GM18909 (cell line): ENCODE data around the gene ARHGEF9.
"Not testable (repeated sequence)": the region's sequence is repeated elsewhere in the genome, so short reads cannot be mapped to it uniquely, and the experiment has no call there.

Experiments used
- ATAC-seq: cut with Tn5 transposase; IDR thresholded peaks from one replicate; pipeline ENCODE4 v1.9.1; 2021; ENCODE audit warnings: mild to moderate bottlenecking; ENCODE audit not compliant: unreplicated experiment, poor library complexity

ARHGEF9 gene

DNA sequence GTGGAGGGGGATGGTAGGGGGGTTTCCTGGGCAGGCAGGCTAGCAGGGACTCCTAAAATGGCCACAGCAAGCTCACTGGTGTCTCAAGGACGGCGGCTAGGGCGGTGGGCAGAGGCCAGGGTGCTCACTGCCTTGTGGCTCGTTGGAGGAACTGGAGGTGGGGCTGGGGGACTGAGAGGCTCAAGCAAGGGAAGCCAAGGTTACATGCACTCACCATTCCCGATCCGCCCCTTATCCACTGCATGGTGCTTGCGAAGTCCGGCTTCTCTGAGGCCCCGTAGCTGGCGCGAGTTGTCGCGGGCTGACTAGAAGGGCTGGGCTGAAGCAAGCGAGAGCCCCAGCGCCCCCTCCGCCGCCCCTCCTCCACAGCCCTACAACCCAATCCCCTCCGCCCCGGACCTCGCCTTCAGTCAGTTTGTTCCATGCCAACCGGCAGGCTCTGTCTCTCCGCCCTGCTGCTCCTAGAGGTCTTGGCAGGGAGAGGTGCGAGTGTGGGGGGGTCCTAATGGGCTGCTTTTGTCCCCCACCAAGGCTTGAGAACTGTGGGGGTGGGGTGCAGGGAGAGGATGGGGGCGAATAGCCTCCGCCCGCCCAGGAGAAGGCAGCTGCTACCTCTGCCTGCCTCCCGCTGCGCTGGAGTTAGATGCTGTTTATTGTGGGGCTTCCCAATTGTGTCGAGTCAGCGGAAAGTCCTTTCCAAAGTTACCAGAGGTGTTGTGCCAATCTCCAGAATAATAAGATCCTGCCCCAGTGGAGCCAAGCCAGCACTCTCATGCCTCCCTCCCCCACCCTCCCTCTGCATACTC, at the start of gene ARHGEF9:
ARHGEF9 (minus strand) TSS at position 313 of the 806 bp plus-strand sequence; CDS start at position 244, 69 bp downstream.
- no peak for ATAC-seq

DNA sequence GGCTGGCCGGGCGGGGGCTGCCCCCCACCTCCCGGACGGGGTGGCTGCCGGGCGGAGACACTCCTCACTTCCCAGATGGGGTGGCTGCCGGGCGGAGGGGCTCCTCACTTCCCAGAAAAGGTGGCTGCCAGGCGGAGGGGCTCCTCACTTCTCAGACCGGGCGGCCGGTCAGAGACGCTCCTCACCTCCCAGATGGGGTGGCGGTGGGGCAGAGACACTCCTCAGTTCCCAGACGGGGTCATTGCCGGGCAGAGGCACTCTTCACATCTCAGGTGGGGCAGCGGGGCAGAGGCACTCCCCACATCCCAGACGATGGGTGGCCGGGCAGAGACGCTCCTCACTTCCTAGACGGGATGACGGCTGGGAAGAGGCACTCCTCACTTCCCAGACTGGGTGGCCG, 40.4 kb upstream of the ARHGEF9 start:
- not testable (repeated sequence) for ATAC-seq

DNA sequence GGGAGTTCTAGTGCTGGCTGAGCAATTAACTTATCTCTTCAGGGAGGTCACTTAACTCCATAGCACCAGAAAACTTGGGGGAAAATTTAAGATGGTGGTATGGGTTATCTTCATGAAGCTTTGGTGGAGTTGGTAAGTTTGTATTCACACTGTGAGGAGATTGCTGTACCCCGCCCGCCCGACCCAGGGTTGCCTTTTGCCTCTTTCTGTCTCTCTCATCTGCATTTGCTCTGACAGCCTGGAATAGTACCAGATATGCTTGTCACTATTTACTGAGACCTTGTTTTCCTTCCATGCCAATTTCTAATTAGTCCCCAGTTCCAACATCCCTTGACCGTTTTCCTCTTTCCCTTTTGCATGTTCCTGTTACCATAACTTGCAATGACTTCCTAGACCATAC, 33.1 kb upstream of the ARHGEF9 start:
- ATAC-seq, result no peak

DNA sequence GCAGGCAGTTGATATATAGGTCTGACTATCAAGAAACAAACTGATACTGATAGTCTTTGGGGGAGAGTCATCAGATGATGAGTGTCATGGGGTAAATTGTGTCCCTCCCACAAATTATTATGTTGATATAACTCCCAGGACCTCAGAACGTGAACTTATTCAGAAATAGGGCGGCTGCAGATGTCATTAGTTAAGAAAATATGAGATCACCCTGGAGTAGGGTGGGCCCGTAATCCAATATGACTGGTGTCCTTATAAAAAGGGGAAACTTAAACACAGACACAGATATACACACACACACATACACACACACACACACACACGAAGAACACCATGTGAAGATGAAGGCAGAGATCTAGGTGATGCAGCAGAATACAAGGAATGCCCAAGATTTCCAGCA, 32.7 kb upstream of the ARHGEF9 start:
- ATAC-seq, result no peak

DNA sequence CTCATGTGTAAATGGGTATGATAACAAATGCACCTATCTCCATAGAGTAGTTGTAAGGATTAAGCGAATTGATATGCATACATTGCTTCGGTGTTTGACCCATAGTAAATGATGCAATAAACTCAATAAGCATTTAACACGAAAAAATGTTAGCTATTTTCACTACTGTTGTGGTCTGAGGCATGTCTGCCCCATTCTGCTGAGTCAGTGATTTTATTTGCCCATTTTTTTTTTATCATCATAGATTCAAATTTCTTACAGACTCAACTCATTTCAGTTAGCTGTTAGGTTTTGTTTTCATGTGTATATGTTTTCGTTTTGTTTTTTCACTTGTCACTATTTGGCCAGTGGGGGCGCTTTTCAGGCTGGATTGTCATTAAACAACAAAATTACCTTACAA, 27.8 kb upstream of the ARHGEF9 start:
- ATAC-seq, result no peak

DNA sequence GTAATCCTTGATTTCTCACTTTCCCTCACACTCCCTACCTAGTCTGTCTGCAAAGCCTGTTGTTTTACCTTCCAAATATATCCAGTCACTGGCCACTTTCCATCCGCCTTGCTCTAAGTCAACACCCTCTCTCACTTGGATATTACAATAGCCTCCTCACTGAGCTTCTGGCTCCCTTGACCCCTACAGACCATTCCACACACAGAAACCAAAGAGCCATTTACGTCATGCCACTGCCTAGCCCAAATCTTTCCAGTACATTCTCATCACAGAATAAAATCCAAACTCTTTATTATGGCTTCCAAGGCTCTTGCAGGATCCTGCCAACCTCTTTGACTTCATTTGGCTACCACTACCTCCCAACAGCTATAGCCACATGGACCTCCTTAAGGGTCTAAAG, 25.7 kb upstream of the ARHGEF9 start:
- ATAC-seq, result no peak

DNA sequence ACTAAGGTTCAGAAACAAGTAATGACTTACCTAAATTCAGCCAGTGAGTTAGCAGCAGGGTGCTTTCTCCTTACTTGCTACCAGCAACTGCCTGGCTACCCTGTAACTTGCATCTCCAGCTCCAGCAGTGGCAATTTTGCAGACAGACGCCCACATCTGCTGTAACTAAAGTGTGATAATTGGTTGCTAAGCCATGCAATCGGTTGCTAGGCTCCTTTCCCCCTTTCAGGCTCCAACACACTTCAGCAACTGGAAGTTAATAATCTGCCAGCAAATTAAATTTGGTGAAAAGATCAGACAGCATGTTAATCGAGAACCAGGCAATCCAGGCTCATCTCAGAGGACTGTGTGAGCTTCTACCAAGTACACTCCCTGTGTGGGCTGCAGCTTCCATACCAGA, 24.2 kb upstream of the ARHGEF9 start:
- no peak for ATAC-seq

DNA sequence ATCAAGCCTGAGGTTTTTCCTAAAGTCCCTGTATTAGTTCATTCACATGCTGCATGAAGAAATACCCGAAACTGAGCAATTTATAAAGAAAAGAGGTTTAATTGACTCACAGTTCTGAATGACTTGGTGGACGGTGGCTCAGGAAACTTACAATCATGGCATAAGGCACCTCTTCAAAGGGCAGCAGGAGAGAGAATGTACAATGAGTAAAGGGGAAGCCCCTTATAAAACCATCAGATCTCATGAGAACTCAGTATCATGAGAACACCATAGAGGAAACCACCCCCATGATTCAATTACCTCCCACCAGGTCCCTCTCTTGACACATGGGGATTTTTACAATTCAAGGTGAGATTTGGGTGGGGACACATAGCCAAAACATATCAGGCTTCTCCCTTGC, 10.4 kb upstream of the ARHGEF9 start:
- ATAC-seq, result not testable (repeated sequence)

DNA sequence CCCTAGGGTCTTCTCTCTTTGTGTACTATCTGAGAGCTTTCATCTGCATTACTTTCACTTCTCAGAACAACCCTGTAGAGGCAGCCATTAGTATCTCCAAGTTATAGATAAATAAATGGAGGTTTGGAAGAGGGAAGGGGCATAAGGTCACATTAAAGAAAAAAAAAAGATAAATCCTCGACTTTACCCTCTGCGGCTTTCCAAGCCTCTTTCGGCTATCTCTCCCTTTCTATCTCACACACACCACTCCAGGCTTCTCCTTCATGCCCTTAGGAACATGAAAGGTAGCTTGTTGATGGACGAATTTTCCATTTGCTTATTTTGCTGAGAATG, 660 bp upstream of the ARHGEF9 start:
- no peak for ATAC-seq

DNA sequence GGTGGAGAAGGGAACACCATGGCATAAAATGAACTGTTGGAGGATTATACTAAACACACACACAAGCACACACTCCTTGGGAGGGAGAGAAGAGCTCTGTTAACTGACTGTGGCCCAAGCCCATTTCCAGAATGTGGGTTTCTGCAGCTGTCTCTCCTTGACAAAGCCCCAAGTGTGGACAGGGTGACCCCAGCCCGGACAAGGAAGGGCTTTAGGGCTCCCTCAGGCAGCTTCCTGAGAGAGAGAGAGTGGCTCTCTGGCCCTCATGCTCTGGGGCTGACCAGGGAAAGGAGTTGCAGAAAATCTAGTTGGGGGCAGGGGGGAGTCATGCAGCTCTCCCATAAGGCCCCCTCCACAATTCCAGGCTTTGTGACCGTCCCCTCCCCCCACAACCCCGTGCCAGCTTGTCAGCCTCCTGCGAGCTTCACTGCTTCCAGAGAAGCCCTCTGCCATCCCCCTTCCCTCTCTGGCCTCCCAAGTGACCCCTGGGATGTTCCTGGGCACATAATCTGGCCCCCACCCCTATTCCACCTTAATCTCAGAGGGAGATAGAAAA, 590 bp downstream of the ARHGEF9 start:
- ATAC-seq, result no peak

DNA sequence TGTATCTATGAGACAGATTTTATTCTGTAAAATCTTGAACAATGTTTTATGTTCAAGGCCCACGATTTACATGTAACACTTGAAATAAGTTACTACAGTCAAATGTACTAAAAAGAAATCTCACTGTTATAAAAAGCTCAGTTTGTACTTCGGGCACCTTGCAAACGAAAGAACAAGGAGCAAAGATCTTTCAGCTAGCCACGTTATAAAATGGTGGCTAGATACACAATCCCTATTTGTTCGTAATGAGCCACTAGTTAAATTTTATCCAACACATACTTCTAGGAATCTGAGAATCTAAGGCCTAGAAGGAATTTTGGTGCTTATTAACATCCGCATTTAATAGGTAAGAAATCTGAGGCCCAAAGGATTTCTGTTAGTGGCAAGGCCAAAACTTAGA, 2.5 kb downstream of the ARHGEF9 start:
- ATAC-seq, result no peak

DNA sequence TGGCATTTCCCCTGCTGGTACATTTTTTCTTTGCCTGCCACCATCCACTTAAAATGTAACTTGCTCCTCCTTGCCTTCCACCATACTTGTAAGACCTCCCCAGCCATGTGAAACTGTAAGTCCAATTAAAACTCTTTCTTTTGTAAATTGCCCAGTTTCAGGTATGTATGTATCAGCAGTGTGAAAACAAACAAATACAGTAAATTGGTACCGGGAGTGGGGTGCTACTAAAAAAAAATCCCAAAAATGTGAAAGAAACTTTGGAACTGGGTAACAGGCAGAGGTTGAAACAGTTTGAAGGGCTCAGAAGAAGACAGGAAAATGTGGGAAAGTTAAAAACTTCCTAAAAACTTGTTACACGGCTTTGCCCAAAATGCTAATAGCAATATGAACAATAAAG, 16.3 kb downstream of the ARHGEF9 start:
- no peak for ATAC-seq

DNA sequence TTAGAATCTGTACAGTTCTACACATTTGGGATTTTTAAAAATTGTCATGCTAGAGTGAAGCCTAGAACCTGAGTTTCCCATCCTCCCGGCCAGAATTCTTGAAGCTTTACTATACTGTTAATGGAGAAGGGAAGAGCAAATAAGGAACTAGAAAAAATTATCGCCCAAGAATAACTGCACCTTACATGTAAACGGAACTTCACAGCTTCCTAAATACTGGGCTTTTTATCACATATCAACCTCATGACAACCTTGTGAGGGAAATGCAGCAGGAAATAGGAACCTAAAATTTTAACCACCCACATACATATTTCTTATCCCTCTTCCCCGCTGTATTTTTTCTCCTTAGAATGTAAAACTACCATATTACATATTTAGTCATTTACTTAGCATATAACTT, 19.3 kb downstream of the ARHGEF9 start:
- no peak for ATAC-seq

DNA sequence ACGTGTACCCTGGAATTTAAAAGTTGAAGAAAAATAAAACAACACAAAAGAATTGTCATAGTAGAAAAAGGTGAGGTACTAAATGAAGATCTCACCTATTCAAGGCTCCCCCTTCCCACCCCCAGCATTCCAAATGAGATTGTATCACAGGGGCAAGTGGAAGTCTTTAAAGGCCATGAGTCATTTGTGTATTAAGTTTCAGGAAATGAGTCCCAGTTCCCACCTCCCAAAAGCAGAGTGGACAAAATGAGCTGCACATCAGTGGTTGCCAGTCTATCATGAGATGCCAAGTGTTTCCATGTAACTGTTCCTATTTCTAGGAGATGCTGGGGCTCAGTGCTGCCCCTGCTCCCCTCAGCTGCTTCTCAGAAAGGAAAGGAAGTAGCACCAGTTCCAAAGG, 20.1 kb downstream of the ARHGEF9 start:
- no peak for ATAC-seq

DNA sequence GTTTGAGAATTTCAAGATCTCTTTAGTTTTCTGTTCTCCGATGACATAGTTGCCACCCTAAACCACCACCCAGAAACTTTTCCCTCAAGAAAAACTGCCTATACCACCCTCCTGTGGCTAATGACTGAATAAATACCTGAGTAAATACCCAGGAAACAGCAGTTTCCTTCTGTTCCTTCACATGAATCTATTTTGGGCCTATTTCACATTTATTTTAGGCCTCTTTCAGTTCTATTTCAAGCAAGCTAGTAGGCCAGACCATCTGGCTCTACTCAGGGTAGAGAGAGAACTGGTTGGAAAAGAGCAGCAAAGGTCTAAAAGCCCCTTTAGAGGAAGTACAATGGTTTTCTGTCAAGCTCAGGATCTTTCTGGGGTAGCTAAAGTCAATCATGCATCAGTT, 23.4 kb downstream of the ARHGEF9 start:
- ATAC-seq, result peak; percentile 79

DNA sequence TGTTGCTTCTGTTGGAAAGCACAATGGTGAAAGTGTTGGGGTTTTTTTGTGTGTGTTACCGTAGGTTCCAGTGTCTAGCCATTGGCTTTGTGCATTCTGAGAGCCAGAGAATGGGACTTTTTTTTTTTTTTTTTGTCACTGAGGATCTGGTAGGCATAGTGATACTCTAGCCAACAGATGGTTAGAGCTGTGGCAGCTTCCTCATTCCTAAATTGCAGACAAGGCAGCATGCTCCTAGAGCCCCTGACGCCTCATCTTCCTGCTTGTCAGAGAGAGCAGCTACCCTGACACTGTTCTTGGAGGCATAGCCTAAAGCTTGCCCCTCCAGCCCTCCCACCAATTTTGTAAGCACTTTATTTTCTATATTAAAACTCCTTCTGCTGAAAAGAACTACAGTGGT, 27.0 kb downstream of the ARHGEF9 start:
- ATAC-seq, result no peak

DNA sequence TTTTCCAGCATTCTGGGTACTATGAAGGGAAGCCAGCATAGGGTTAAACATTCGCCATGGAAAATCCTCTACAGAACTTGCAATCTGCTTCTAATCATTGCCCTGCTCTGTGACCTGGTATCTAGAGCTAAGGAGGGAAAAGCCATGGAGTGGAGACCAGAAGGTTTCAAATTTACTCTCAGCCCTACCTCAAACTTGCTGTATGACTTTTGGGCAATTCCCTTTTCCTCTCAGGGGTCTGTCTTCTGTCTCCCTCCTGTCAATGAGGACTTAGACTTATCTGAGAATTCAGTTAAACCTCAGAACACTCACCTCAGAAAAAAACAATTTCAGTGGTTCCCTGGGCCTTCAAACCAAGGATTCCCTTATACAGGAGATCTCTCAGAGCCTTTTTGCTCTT, 29.1 kb downstream of the ARHGEF9 start:
- no peak for ATAC-seq

DNA sequence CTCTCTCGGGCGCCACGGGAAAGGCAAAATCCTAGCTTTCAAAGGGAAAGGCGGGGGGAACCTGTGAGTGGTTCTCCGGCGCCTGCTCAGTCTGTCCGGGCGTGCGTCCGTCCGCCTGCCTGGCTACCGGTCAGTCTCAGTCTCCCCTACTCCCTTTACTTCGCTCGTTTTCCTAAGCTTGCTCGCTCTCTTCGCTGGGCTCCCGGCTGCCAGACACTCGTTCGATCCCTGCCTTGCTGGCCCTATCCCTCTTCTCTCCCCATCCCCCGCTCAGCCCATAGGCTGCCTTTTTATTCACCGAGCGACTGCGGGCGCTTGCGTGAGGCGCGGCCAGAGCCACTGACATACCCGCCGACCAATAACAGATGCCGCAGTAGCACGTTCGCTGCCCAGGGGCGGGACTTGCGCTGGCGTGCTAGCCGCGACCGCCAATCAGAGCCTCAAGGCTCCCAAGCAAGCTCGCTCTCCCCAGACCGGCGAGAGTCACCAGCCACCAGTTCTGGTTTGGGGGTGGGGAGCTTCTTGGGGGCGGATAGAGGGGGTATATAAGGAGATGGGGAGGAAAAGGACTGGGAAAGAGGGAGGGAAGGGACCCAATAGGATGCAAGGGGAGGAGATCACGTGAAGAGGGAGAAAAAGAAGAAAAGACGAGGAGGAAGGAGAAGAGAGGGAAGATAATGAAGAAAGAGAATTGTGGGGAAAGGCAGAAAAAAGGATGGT, 30.0 kb downstream of the ARHGEF9 start:
- ATAC-seq, result peak; percentile 98

DNA sequence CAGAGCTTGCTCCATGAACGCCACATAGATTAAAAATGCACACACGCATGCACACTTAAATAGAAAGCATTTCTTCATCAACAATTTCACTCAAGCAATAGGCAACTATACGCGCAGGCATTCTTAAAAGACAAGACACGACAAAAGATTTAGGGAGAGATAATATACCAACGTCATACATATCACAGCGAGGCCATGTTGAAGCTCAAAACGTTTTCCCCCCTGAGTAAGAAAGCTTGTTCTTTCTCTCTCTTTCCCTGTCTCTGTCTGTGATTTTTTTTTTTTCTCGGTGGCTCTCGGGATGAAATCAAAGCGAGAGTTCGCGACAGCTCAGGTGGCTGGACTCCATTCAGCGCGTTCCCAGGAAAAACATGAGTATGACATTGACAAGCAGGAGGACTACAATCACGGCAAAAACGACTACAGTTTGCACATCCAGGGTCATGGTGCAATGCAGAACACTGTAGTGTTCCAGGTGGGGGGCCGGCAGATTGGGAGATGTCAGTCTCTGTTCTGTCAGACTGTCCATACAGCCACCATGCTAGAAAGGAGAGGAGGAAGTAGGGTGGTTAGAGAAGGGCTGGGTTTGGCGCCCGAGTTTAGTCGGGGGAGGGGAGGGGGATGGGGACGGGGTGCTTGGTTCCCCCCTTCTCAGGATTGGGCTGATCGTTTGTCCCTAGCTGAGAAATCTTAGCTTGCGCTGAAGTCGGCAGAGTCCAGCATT, 30.7 kb downstream of the ARHGEF9 start:
- ATAC-seq, result peak; percentile 34

DNA sequence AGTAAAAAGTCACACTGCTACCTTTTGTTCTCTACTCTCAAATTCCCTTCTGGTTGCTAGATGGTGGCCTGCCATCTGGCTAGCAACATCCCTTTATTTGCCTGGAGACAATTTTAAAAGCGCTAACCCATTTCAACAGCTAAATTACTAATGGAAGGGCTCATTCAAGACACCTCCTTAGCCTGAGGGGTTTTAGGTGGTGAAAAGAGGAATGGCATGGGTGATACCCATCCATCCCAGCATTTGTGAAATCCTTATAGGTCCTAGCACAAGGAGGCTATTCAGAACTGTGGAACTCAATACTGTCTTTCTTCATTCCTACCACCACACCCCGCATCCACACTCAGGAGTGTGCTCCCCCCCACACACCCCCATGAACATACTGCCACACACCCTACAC, 33.5 kb downstream of the ARHGEF9 start:
- ATAC-seq, result no peak

DNA sequence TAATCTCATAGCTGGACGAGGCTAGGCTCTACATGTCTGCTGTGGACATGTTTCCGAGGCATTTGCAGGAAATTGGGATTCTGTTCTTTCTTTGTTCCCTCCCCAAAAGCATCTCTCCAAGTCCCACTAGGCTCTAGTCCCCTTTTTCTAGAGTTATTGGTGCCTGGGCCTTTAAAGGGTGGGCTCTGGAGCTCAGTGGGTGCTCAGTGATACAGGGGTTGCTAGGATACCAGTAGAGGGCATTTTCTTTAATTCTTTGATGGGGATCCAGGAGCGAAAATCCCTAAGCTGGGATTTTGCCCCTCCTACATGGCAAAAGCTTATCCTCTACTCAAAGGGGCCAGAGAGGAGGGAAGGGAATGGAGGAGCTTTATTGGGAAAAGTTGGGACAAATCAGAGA, 34.2 kb downstream of the ARHGEF9 start:
- no peak for ATAC-seq
